ENCODE results near the gene MTARC2. TPM values are rescaled to one million over a fixed set of nuclear protein-coding genes. Genes with fewer than 3 reads are reported as not detected.

The MTARC2 gene
- polyA plus RNA-seq, 2 of the 4 experiments (the other 2 are of a cell fraction), result 13.5 to 18.4 TPM

DNA sequence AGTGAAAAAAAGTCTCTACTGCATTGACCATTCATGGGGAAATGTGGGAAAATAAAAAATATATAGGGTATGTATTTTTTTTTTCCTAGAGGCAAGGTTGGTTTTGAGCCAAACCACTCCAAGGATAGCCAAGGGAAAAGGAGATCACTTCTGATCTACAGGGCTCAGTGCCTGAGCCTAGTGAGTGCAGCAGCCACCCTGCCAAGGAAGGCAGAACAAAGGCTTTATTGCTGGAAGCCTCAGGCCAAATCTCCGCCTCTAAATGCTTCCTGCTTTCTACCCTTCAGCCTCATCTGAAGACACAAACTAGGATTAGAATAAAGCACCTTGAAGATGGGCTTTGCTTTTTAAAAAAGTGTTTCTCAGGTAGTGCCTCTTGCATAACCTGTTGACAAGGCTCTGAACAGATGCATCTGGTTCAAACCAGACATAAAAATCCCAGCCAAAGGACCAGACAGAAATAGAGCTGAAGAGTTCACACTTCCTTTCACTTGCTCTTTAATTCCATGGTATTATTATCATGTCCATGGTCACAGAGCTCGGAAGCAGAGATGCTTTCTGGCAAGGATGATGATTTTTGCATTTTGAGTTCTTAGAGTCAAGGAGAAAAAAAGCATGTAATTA, 47.5 kb upstream of the MTARC2 start:
- no peak overlapping the region for H3K4me2 ChIP-seq
- peaks cover 9% of the 10 kb centered on the region for H3K4me1 ChIP-seq
- H3K9me3 ChIP-seq, result 0 out of 3 replicates have a peak, but pooled peaks cover 4% of the 10 kb centered on the region
- no peak overlapping the region for H3K4me3 ChIP-seq
- H3K27ac ChIP-seq, result no peak overlapping the region
- WGBS (ENCODE audit: missing lambda C conversion rate), result 73% methylated on average over 2 of the region's 2 CpGs
- no peak for DNase-seq (ENCODE audit: low read depth in 1 of 2, low spot score in 1 of 2)
- no peak for ATAC-seq
- no peak for FAIRE-seq
- ChIA-PET POLR2A (no interaction called here), CTCF (interaction anchor here (1.4 to 5.9 kb wide), 3 partner anchors 10 to 75 kb away, joined by 5 to 20 read pairs (median 20); no protein-coding TSS in a partner anchor)
- no peak for TF ChIP-seq MAZ (IDR thresholded peaks at IDR 0.05; ENCODE audit: borderline replicate concordance, low read depth, low read length)
- no peak for TF ChIP-seq RFX5 (IDR thresholded peaks at IDR 0.05)
- TF ChIP-seq MAFK (IDR thresholded peaks at IDR 0.05; ENCODE audit: partially characterized antibody), result no peak
- no peak for TF ChIP-seq RARB (CRISPR knock-in tag; IDR thresholded peaks at IDR 0.05)
- no peak for TF ChIP-seq HOXB13 (CRISPR knock-in tag; IDR thresholded peaks at IDR 0.05; ENCODE audit: low read depth)

- no peak for FAIRE-seq
- no peak overlapping the region for H3K27ac ChIP-seq
Measured at GRCh38 chr1:220701974-220702373, 46.1 kb upstream of the MTARC2 start.

DNA sequence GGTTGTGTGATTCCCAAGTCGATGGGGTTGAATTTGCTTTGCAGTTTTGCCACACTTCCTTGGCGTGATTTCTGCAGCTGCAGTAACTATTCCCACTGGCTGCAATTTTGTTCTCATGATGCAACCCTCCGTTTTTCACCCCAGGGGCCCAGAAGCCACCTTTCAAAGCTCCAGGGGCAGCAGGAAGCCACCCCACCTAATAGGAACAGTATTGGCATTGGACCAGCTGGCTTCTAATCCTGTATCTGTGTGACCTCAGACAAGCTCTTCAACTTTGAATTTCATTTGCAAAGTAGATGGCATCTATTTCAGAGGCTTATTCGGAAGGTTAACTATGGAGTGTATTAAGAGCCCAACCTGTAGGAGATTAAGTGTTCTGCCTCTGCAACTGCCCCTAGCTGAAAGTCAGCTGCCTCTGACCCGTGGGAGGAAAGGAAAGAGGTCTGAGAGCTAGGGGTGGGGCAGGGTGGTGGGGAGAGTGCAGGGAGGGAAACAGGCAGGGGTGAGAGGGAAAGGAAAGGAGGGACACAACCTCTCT, 45.3 kb upstream of the MTARC2 start:
- no peak overlapping the region for H3K27ac ChIP-seq
- POLR2A ChIA-PET, result no interaction called here
- peaks cover 9% of the 10 kb centered on the region for H3K4me1 ChIP-seq
- ATAC-seq, result no peak
- 0 out of 3 replicates have a peak, but pooled peaks cover 4% of the 10 kb centered on the region for H3K9me3 ChIP-seq
- H3K4me3 ChIP-seq, result no peak overlapping the region
- no peak overlapping the region for H3K4me2 ChIP-seq
- TF ChIP-seq FOXS1 (CRISPR knock-in tag; IDR thresholded peaks at IDR 0.05) (no peak), RARB (CRISPR knock-in tag; IDR thresholded peaks at IDR 0.05) (no peak), NR3C1 (IDR thresholded peaks at IDR 0.05) (no peak), MAFK (IDR thresholded peaks at IDR 0.05; ENCODE audit: partially characterized antibody) (no peak), TP53 (CRISPR knock-in tag; IDR thresholded peaks at IDR 0.05) (no peak), EHMT2 (IDR thresholded peaks at IDR 0.05; ENCODE audit: low read depth) (no peak), SMC3 (IDR thresholded peaks at IDR 0.05) (no peak)
- TF ChIP-seq, protein P1, sequence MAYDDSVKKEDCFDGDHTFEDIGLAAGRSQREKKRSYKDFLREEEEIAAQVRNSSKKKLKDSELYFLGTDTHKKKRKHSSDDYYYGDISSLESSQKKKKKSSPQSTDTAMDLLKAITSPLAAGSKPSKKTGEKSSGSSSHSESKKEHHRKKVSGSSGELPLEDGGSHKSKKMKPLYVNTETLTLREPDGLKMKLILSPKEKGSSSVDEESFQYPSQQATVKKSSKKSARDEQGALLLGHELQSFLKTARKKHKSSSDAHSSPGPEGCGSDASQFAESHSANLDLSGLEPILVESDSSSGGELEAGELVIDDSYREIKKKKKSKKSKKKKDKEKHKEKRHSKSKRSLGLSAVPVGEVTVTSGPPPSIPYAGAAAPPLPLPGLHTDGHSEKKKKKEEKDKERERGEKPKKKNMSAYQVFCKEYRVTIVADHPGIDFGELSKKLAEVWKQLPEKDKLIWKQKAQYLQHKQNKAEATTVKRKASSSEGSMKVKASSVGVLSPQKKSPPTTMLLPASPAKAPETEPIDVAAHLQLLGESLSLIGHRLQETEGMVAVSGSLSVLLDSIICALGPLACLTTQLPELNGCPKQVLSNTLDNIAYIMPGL (CRISPR knock-in tag; IDR thresholded peaks at IDR 0.05; ENCODE audit: borderline replicate concordance), result no peak
- CTCF ChIA-PET, result interaction anchor here (0.8 to 5.9 kb wide), 4 partner anchors 12 to 73 kb away, joined by 3 to 20 read pairs (median 7); no protein-coding TSS in a partner anchor
- no peak for FAIRE-seq
- DNase-seq (ENCODE audit: low read depth in 1 of 2, low spot score in 1 of 2), result no peak
- WGBS (ENCODE audit: missing lambda C conversion rate), result 37% methylated on average over 5 of the region's 5 CpGs

More at GRCh38 chr1:220701974-220702373, 46.1 kb upstream of the MTARC2 start:
- H3K4me3 ChIP-seq, result no peak overlapping the region
- ChIA-PET POLR2A (no interaction called here), CTCF (interaction anchor here (2.3 to 5.9 kb wide), 2 partner anchors 11 to 74 kb away, joined by 11 to 20 read pairs; no protein-coding TSS in a partner anchor)
- no peak overlapping the region for H3K4me2 ChIP-seq
- H3K9me3 ChIP-seq, result 0 out of 3 replicates have a peak, but pooled peaks cover 4% of the 10 kb centered on the region
- WGBS (ENCODE audit: missing lambda C conversion rate), result 75% methylated on average over 6 of the region's 6 CpGs
- DNase-seq (ENCODE audit: low read depth in 1 of 2, low spot score in 1 of 2), result no peak
- TF ChIP-seq HOXB5 (CRISPR knock-in tag; IDR thresholded peaks at IDR 0.05) (no peak), CBX8 (IDR thresholded peaks at IDR 0.05) (no peak), RFX5 (IDR thresholded peaks at IDR 0.05) (no peak), CBX2 (IDR thresholded peaks at IDR 0.05; ENCODE audit: borderline replicate concordance, low read depth) (no peak), NR3C1 (IDR thresholded peaks at IDR 0.05) (no peak), E2F6 (IDR thresholded peaks at IDR 0.05; ENCODE audit: borderline replicate concordance, low read depth) (no peak), KDM5A (IDR thresholded peaks at IDR 0.05) (no peak), GATA3 (IDR thresholded peaks at IDR 0.05; ENCODE audit: borderline replicate concordance) (no peak), ZNF302 (CRISPR knock-in tag; IDR thresholded peaks at IDR 0.05) (no peak), RCOR1 (IDR thresholded peaks at IDR 0.05; ENCODE audit: low read depth, low read length) (no peak), FOSL2 (IDR thresholded peaks at IDR 0.05) (no peak), FOSL2 (CRISPR knock-in tag; IDR thresholded peaks at IDR 0.05) (no peak), EP300 (IDR thresholded peaks at IDR 0.05) (no peak), NFE2L2 (conservative IDR thresholded peaks at IDR 0.05; ENCODE audit: low read length) (no peak), MAZ (IDR thresholded peaks at IDR 0.05; ENCODE audit: borderline replicate concordance, low read depth, low read length) (no peak), TFCP2L1 (CRISPR knock-in tag; IDR thresholded peaks at IDR 0.05) (no peak), ZSCAN20 (CRISPR knock-in tag; IDR thresholded peaks at IDR 0.05) (no peak), BCL3 (IDR thresholded peaks at IDR 0.05) (no peak), MYC (IDR thresholded peaks at IDR 0.05; ENCODE audit: borderline replicate concordance, low read length) (no peak), CHD4 (IDR thresholded peaks at IDR 0.05; ENCODE audit: borderline replicate concordance) (no peak)
- no peak for ATAC-seq
- H3K4me1 ChIP-seq, result peaks cover 9% of the 10 kb centered on the region
